PFSK-1 (cell line): ENCODE data around the gene CARS2.

Experiments used
- FOXP2 ChIP-seq: optimal IDR thresholded peaks from 2 replicates; pipeline ENCODE3; 2011; ENCODE audit warnings: borderline replicate concordance, control low read depth, inconsistent platforms; ENCODE audit not compliant: insufficient read depth; ENCODE audit errors: extremely low read length, extremely low read depth
- POLR2AphosphoS5 ChIP-seq: IDR thresholded peaks from 2 replicates; pipeline ENCODE4 v1.6.1; 2012; ENCODE audit warnings: low read depth, mild to moderate bottlenecking, control low read depth, low read length, moderate library complexity
- SIN3A ChIP-seq: IDR thresholded peaks from 2 replicates; pipeline ENCODE4 v1.6.1; 2012; ENCODE audit warnings: mild to moderate bottlenecking, low read length, moderate library complexity, borderline replicate concordance; ENCODE audit not compliant: insufficient read depth
- TAF1 ChIP-seq: IDR thresholded peaks from 2 replicates; pipeline ENCODE4 v1.6.1; 2012; ENCODE audit warnings: low read length, control low read depth, borderline replicate concordance; ENCODE audit not compliant: insufficient read depth
- TF ChIP-seq, protein P1 (sequence below), 2 experiments: IDR thresholded peaks; 2 replicates each; pipeline versions ENCODE4 v1.6.1 to v1.8.0; 2011 to 2012; ENCODE audit warnings: low read depth in 2 of 2, low read length in 2 of 2, control low read depth in 1 of 2, inconsistent platforms in 1 of 2, mild to moderate bottlenecking in 1 of 2, moderate library complexity in 1 of 2; ENCODE audit not compliant: insufficient read depth in 1 of 2

DNA sequence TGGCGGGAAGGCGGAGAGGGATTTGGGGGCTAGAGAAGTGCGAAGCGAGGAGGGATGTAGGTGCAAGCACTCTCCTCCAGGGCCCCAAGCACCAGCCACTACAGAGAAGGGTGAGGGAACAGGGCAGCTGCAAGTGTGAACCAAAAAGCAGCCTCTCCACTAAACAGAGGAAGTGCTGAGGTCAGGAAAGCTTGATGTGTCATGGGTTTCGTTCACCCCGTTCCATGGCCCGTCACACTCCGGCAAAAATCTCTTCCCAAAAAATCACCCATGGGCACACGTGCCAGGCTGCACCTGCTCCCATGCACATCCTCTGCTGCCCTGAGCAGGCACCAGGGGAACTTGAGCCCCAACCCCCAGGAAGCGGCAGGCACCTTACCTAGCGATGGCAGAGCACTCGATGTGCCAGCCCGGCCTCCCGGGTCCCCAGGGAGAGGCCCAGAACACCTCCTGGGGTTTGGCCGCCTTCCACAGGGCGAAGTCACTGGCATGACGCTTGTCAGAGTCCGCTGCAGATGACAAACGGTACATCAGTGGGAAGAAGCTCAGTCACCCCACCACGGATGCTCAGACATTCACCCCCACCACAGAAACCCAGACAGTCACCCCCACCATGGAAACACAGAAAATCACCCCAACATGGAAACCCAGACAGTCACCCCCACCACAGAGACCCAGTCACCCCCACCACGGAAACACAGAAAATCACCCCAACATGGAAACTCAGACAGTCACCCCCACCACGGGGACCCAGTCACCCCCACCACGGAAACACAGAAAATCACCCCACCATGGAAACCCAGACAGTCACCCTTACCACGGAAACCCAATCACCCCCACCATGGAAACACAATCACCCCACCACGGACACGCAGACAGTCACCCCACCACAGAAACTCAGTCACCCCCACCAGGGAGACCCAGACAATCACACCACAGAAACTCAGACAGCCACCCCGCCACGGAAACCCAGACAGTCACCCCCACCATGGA lies 29.0 kb downstream of the CARS2 start:
- TF ChIP-seq TAF1, result no peak
- TF ChIP-seq, protein P1, sequence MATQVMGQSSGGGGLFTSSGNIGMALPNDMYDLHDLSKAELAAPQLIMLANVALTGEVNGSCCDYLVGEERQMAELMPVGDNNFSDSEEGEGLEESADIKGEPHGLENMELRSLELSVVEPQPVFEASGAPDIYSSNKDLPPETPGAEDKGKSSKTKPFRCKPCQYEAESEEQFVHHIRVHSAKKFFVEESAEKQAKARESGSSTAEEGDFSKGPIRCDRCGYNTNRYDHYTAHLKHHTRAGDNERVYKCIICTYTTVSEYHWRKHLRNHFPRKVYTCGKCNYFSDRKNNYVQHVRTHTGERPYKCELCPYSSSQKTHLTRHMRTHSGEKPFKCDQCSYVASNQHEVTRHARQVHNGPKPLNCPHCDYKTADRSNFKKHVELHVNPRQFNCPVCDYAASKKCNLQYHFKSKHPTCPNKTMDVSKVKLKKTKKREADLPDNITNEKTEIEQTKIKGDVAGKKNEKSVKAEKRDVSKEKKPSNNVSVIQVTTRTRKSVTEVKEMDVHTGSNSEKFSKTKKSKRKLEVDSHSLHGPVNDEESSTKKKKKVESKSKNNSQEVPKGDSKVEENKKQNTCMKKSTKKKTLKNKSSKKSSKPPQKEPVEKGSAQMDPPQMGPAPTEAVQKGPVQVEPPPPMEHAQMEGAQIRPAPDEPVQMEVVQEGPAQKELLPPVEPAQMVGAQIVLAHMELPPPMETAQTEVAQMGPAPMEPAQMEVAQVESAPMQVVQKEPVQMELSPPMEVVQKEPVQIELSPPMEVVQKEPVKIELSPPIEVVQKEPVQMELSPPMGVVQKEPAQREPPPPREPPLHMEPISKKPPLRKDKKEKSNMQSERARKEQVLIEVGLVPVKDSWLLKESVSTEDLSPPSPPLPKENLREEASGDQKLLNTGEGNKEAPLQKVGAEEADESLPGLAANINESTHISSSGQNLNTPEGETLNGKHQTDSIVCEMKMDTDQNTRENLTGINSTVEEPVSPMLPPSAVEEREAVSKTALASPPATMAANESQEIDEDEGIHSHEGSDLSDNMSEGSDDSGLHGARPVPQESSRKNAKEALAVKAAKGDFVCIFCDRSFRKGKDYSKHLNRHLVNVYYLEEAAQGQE (IDR thresholded peaks at IDR 0.05; ENCODE audit: insufficient read depth in 1 of 2, low read depth in 2 of 2, low read length in 2 of 2), result no peak
- TF ChIP-seq FOXP2, result no peak
- TF ChIP-seq SIN3A, result no peak
- no peak for TF ChIP-seq POLR2AphosphoS5
